RWPE2 (cell line): ENCODE results near the gene RCBTB1.

Experiments
- ATAC-seq: fragments of 200-7000 bp; cut with Tn5 transposase; 3 replicates; pipeline ENCODE4 v1.9.1; 2021; ENCODE audit warnings: low read depth
- DNase-seq: peaks from one replicate; pipeline ENCODE4 v3.0.0-alpha.2; 2020; ENCODE audit warnings: low spot score
- H3K27ac ChIP-seq: fragments of 450-650 bp; 2 replicates; pipeline ENCODE4 v1.5.1; 2017; ENCODE audit warnings: mild to moderate bottlenecking; ENCODE audit not compliant: poor library complexity, severe bottlenecking
- H3K27me3 ChIP-seq: fragments of 250-450 bp; sonication (Bioruptor Pico); 2 replicates; pipeline ENCODE4 v1.5.1; 2021; ENCODE audit warnings: mild to moderate bottlenecking, moderate library complexity; ENCODE audit not compliant: insufficient read depth, poor library complexity, severe bottlenecking
- H3K36me3 ChIP-seq: fragments of 250-450 bp; sonication (Bioruptor Pico); 2 replicates; pipeline ENCODE4 v1.5.1; 2020; ENCODE audit warnings: low read depth, mild to moderate bottlenecking, moderate library complexity
- H3K4me1 ChIP-seq: fragments of 250-450 bp; sonication (Bioruptor Pico); 2 replicates; pipeline ENCODE4 v1.5.1; 2021; ENCODE audit warnings: mild to moderate bottlenecking, moderate library complexity; ENCODE audit not compliant: insufficient read depth, poor library complexity, severe bottlenecking
- H3K4me3 ChIP-seq: fragments of 250-450 bp; sonication (Bioruptor Pico); 2 replicates; pipeline ENCODE4 v1.5.1; 2021; ENCODE audit warnings: mild to moderate bottlenecking, moderate library complexity; ENCODE audit not compliant: severe bottlenecking
- H3K9me3 ChIP-seq: fragments of 250-450 bp; sonication (Bioruptor Pico); 2 replicates; pipeline ENCODE4 v1.5.1; 2021; ENCODE audit warnings: mild to moderate bottlenecking, moderate library complexity; ENCODE audit not compliant: severe bottlenecking
- TF ChIP-seq, protein P1 (sequence below): fragments of 450-650 bp; IDR thresholded peaks from one replicate; pipeline ENCODE4 v1.5.1; 2017; ENCODE audit warnings: mild to moderate bottlenecking, moderate library complexity; ENCODE audit not compliant: poor library complexity, severe bottlenecking

RCBTB1 gene

GRCh38 chr13:49550942-49551644 is 34.3 kb downstream of the RCBTB1 start:
- Histone ChIP-seq H3K9me3 (no peaks in the 10 kb centered on the region), H3K36me3 (peaks cover 30% of the 10 kb centered on the region), H3K4me1 (no peaks in the 10 kb centered on the region), H3K27ac (no peak overlapping the region), H3K27me3 (no peaks in the 10 kb centered on the region), H3K4me3 (no peak overlapping the region)
- no peak for ATAC-seq
- TF ChIP-seq, protein P1, sequence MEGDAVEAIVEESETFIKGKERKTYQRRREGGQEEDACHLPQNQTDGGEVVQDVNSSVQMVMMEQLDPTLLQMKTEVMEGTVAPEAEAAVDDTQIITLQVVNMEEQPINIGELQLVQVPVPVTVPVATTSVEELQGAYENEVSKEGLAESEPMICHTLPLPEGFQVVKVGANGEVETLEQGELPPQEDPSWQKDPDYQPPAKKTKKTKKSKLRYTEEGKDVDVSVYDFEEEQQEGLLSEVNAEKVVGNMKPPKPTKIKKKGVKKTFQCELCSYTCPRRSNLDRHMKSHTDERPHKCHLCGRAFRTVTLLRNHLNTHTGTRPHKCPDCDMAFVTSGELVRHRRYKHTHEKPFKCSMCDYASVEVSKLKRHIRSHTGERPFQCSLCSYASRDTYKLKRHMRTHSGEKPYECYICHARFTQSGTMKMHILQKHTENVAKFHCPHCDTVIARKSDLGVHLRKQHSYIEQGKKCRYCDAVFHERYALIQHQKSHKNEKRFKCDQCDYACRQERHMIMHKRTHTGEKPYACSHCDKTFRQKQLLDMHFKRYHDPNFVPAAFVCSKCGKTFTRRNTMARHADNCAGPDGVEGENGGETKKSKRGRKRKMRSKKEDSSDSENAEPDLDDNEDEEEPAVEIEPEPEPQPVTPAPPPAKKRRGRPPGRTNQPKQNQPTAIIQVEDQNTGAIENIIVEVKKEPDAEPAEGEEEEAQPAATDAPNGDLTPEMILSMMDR, result no peak
- no peak for DNase-seq

DNA sequence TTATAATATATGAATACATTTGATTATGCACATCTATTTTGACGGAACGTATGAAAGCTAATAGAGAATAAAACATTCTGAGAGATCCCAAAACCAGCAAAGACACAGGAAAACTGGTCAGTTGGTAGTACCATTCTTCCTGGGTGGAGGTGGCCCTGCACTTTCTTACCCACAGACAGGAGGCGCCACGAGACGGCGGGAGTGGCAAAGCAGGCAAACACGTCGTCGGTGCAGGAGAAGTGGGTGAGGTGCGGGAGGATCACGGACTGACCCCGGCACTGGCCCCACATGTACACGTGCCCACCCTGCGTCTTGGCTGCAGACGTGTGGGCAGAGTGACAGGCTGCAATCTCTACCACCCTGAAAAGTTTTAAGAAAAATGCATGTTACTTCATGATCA is 36.1 kb downstream of the RCBTB1 start:
- no peaks in the 10 kb centered on the region for H3K9me3 ChIP-seq
- no peaks in the 10 kb centered on the region for H3K27me3 ChIP-seq
- no peak overlapping the region for H3K4me3 ChIP-seq
- H3K36me3 ChIP-seq, result peaks cover 35% of the 10 kb centered on the region
- H3K4me1 ChIP-seq, result no peaks in the 10 kb centered on the region
- DNase-seq (no peak), ATAC-seq (no peak)
- no peak overlapping the region for H3K27ac ChIP-seq
- TF ChIP-seq, protein P1, result no peak

GRCh38 chr13:49546561-49546960 is 38.8 kb downstream of the RCBTB1 start:
- Histone ChIP-seq H3K4me1 (no peaks in the 10 kb centered on the region), H3K9me3 (no peaks in the 10 kb centered on the region), H3K27me3 (no peaks in the 10 kb centered on the region), H3K36me3 (peaks cover 39% of the 10 kb centered on the region), H3K27ac (no peak overlapping the region), H3K4me3 (no peak overlapping the region)
- TF ChIP-seq, protein P1, result no peak
- DNase-seq (no peak), ATAC-seq (no peak)

- Histone ChIP-seq H3K4me3 (no peak overlapping the region), H3K9me3 (no peaks in the 10 kb centered on the region), H3K27me3 (no peaks in the 10 kb centered on the region), H3K4me1 (no peaks in the 10 kb centered on the region), H3K36me3 (peaks cover 47% of the 10 kb centered on the region), H3K27ac (no peak overlapping the region)
- TF ChIP-seq, protein P1, result no peak
- ATAC-seq (no peak), DNase-seq (no peak)
Measured at GRCh38 chr13:49545661-49546060, 39.7 kb downstream of the RCBTB1 start.

DNA sequence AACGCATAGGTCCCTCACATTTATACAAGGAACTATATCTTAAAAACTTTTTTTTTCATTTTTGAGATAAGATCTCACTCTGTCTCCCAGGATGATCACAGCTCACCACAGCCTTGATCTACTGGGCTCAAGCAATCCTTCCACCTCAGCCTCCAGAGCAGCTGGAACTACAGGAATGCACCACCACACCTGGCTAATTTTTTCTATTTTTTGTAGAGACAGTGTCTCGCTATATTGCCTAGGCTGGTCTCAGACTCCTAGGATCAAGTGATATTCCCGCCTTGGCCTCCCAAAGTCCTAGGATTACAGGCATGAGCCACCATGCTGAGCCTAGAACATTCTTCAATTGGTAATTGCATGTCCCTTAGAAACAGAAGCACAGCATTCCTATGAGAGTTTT is 41.7 kb downstream of the RCBTB1 start:
- no peak for ATAC-seq

More for the DNA sequence above, 41.7 kb downstream of the RCBTB1 start:
- DNase-seq, result no peak
- no peaks in the 10 kb centered on the region for H3K4me1 ChIP-seq
- TF ChIP-seq, protein P1, result no peak
- no peak overlapping the region for H3K27ac ChIP-seq
- H3K27me3 ChIP-seq, result no peaks in the 10 kb centered on the region
- no peaks in the 10 kb centered on the region for H3K9me3 ChIP-seq
- H3K36me3 ChIP-seq, result peaks cover 45% of the 10 kb centered on the region
- H3K4me3 ChIP-seq, result no peak overlapping the region
